Heart left ventricle (tissue), 13 donors: ENCODE results near the gene HARBI1.

Experiments
- CTCF ChIP-seq, 12 donors: fragments of 200-600 bp; sonication (generic) in 4 of 12; IDR thresholded peaks; one replicate each; pipeline versions ENCODE4 v1.5.0 to v1.8.0; 2018 to 2022; ENCODE audit warnings: antibody characterized with exemption in 12 of 12, mild to moderate bottlenecking in 5 of 12
- POLR2A ChIP-seq, 2 donors: fragments of 450-650 bp; IDR thresholded peaks; one replicate each; pipeline ENCODE4 v1.6.1; 2017; ENCODE audit warnings: antibody characterized with exemption in 2 of 2, mild to moderate bottlenecking in 2 of 2, moderate library complexity in 2 of 2
- donor health status: ischemic (EF 13 %, LVEDD 7.1; RV severe dilation, severe dysfunction).
- donor health status: DM: no; HTN: yes; CAD: no.
- donor health status: DM: no; HTN: no; CAD: no.
- donor health status: ischemic (EF 25% LVEDD 6.9; RV normal size, moderate dysfunction).
- donor health status: ischemic (EF 25% LVEDD 5.7; RV mildly dilated, moderate dysfunction).
- donor health status: ischemic (EF 35%, LVEDD 5.7; RV mildly dilated, moderate dysfunction).
- donor health status: nonischemic (EF 11% LVEDD 7.7; RV severe dilation, severe dysfunction).
- donor health status: DM: yes; HTN: yes; CAD: no.
- donor health status: PGD.
- donor health status: ischemic (EF 29% LVEDD 5.4; RV normal size, mild dysfunction).
- donor health status: nonischemic (EF 23%, LVEDD 6.1; RV moderate dilation, normal function).

- TF ChIP-seq POLR2A (IDR thresholded peaks at IDR 0.05) = no peak
- no peak for TF ChIP-seq CTCF (IDR thresholded peaks at IDR 0.05)
Observed at GRCh38 chr11:46642627-46643335, 25.8 kb upstream of the HARBI1 start.
